ENCODE measurements around the gene MRPL46. TPM values are rescaled to one million over a fixed set of nuclear protein-coding genes. Genes with fewer than 3 reads are reported as not detected.

Gene MRPL46
- total and polyA plus RNA-seq, 2 experiments from 2014 or later: 20.9 to 39.1 TPM

DNA sequence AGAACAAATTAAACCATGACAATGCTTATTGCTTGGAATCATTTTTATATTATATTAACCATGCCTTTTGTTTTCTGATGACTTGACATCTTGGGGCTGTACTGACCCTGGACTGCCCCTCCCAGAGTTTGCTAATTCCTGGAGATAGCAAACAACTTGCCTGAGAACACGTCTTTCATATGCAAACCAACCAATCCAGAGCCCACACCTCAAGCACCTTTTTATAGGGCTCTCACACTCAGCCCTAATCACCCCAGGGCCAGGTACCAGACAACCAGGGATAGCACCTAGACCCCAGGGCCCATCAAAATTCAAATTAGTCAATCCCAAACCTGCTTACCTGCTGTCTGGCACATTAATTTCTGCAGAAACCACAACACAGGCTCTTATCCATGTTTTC, 37.3 kb upstream of the MRPL46 start (continued):
- TF ChIP-seq, protein P1, sequence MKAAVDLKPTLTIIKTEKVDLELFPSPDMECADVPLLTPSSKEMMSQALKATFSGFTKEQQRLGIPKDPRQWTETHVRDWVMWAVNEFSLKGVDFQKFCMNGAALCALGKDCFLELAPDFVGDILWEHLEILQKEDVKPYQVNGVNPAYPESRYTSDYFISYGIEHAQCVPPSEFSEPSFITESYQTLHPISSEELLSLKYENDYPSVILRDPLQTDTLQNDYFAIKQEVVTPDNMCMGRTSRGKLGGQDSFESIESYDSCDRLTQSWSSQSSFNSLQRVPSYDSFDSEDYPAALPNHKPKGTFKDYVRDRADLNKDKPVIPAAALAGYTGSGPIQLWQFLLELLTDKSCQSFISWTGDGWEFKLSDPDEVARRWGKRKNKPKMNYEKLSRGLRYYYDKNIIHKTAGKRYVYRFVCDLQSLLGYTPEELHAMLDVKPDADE (IDR thresholded peaks at IDR 0.05): no peak
- TF ChIP-seq, protein P2, sequence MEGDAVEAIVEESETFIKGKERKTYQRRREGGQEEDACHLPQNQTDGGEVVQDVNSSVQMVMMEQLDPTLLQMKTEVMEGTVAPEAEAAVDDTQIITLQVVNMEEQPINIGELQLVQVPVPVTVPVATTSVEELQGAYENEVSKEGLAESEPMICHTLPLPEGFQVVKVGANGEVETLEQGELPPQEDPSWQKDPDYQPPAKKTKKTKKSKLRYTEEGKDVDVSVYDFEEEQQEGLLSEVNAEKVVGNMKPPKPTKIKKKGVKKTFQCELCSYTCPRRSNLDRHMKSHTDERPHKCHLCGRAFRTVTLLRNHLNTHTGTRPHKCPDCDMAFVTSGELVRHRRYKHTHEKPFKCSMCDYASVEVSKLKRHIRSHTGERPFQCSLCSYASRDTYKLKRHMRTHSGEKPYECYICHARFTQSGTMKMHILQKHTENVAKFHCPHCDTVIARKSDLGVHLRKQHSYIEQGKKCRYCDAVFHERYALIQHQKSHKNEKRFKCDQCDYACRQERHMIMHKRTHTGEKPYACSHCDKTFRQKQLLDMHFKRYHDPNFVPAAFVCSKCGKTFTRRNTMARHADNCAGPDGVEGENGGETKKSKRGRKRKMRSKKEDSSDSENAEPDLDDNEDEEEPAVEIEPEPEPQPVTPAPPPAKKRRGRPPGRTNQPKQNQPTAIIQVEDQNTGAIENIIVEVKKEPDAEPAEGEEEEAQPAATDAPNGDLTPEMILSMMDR (conservative IDR thresholded peaks at IDR 0.05; ENCODE audit: low read depth in 2 of 2): no peak
- no peak for TF ChIP-seq EZH2 (IDR thresholded peaks at IDR 0.05; ENCODE audit: low read depth, unreplicated experiment)
- TF ChIP-seq ZNF331 (CRISPR knock-in tag; IDR thresholded peaks at IDR 0.05; ENCODE audit: low read depth): no peak
- TF ChIP-seq NANOG (IDR thresholded peaks at IDR 0.05; ENCODE audit: borderline replicate concordance): no peak
- TF ChIP-seq ZNF114 (CRISPR knock-in tag; IDR thresholded peaks at IDR 0.05): no peak
- no peak for TF ChIP-seq POLR2AphosphoS5 (IDR thresholded peaks at IDR 0.05; ENCODE audit: low read depth)
- no peak for TF ChIP-seq EZH2phosphoT487 (IDR thresholded peaks at IDR 0.05; ENCODE audit: unreplicated experiment)
- no peak for TF ChIP-seq CREB1 (CRISPR knock-in tag; IDR thresholded peaks at IDR 0.05; ENCODE audit: low read depth)

DNA sequence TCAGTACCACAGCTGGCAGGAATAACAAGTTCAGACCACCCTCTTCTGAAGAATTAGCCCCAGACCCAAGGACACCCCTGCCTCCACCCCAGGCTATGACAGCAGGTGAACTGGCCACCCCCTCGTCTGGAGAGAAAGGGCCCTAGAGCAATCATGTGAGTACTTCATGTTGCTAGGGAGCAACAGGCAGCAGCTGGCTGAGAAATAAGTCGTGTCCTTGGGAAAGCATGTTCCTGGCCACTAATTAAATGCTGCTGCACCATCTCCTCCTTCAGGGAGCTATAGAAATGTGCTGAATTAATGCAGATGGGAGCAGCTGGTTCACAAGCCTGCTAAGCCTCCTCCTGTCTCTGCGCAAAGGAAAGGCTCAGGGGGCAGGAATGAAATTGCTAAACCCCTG, 31.8 kb upstream of the MRPL46 start:
- Histone ChIP-seq H3K4me2 (no peak overlapping the region), H3K4me3 (no peak overlapping the region), H3K4me1 (ENCODE audit: insufficient read depth) (peaks cover 3% of the 10 kb centered on the region), H3K36me3 (ENCODE audit: insufficient read depth) (no peaks in the 10 kb centered on the region), H3K27me3 (ENCODE audit: insufficient read depth) (peaks cover 6% of the 10 kb centered on the region; the same call in 1 of the 2 replicates), H3K27ac (ENCODE audit: low read depth) (no peak overlapping the region), H3K79me2 (replicated peaks; ENCODE audit: insufficient read depth) (no peaks in the 10 kb centered on the region), H3F3A (replicated peaks; ENCODE audit: low read depth) (no peaks in the 10 kb centered on the region), H3K9me2 (ENCODE audit: insufficient read depth) (no peaks in the 10 kb centered on the region), H4K20me1 (replicated peaks; ENCODE audit: insufficient read depth) (no peaks in the 10 kb centered on the region; the same call in 1 of the 2 replicates), H2AFZ (no peak overlapping the region)
- peaks cover 10% of the 10 kb centered on the region for H3K4me1 Mint-ChIP-seq
- ATAC-seq (no peak), DNase-seq (ENCODE audit: low spot score) (no peak)
- no peak overlapping the region for H3K27ac Mint-ChIP-seq
- H3K36me3 Mint-ChIP-seq (ENCODE audit: low read depth): no peaks in the 10 kb centered on the region
- no peaks in the 10 kb centered on the region for H3K9me3 Mint-ChIP-seq
- TF ChIP-seq, protein P1 (IDR thresholded peaks at IDR 0.05): no peak
- TF ChIP-seq ZNF331 (CRISPR knock-in tag; IDR thresholded peaks at IDR 0.05; ENCODE audit: low read depth) (no peak), NANOG (IDR thresholded peaks at IDR 0.05; ENCODE audit: borderline replicate concordance) (no peak), POLR2AphosphoS5 (IDR thresholded peaks at IDR 0.05; ENCODE audit: low read depth) (no peak)
- TF ChIP-seq, protein P3, sequence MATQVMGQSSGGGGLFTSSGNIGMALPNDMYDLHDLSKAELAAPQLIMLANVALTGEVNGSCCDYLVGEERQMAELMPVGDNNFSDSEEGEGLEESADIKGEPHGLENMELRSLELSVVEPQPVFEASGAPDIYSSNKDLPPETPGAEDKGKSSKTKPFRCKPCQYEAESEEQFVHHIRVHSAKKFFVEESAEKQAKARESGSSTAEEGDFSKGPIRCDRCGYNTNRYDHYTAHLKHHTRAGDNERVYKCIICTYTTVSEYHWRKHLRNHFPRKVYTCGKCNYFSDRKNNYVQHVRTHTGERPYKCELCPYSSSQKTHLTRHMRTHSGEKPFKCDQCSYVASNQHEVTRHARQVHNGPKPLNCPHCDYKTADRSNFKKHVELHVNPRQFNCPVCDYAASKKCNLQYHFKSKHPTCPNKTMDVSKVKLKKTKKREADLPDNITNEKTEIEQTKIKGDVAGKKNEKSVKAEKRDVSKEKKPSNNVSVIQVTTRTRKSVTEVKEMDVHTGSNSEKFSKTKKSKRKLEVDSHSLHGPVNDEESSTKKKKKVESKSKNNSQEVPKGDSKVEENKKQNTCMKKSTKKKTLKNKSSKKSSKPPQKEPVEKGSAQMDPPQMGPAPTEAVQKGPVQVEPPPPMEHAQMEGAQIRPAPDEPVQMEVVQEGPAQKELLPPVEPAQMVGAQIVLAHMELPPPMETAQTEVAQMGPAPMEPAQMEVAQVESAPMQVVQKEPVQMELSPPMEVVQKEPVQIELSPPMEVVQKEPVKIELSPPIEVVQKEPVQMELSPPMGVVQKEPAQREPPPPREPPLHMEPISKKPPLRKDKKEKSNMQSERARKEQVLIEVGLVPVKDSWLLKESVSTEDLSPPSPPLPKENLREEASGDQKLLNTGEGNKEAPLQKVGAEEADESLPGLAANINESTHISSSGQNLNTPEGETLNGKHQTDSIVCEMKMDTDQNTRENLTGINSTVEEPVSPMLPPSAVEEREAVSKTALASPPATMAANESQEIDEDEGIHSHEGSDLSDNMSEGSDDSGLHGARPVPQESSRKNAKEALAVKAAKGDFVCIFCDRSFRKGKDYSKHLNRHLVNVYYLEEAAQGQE (IDR thresholded peaks at IDR 0.05; ENCODE audit: unreplicated experiment): no peak
- TF ChIP-seq, protein P2 (conservative IDR thresholded peaks at IDR 0.05; ENCODE audit: low read depth in 2 of 2): no peak
- H3K4me3 Mint-ChIP-seq: no peak overlapping the region
- peaks cover 4% of the 10 kb centered on the region for H3K27me3 Mint-ChIP-seq (ENCODE audit: insufficient read depth, low read depth, poor library complexity)
